HG03565 (cell line): ENCODE measurements around the gene HSD17B1.

Experiments used
- ATAC-seq: cut with Tn5 transposase; IDR thresholded peaks from one replicate; pipeline ENCODE4 v1.9.1; 2021; ENCODE audit warnings: mild to moderate bottlenecking, moderate library complexity; ENCODE audit not compliant: unreplicated experiment

HSD17B1 gene

DNA sequence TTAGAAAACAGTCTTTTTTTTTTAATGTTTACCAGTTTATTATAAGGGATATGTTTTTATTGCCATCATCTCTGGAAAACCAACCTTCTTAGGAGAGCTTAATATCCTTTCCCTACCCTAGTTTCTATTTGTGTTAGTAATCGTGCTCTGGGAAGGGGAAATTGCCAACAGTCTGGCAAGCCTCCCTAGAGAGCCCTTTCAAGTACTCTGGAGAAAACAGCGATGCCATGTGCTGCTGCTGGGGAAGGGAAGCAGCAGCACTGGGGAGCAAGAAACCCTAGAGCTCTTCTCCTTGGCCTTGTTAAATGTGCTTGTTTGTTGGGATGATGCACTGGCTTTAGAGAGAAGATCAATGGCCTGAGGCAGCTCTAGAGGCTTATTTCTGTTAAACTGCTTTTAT is 46.2 kb downstream of the HSD17B1 start:
- ATAC-seq: no peak

DNA sequence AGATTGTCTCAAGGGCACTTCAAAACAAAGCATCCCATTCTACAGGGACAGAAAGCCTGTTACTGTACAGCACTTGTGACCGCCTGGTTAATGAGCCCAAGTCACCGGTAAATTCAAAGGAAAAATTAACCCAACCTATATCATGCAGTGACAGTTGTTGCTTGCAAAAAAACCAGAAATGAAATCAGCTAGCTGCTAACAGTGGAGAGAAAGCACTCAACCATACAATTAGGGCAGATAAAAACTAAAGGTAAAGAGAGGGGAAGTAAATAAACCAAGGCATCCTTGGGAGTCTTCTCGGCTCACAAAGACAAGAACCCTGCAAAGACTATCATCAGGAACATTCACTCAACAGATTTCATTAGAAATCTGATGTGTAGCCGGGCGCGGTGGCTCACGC is 50.6 kb downstream of the HSD17B1 start:
- no peak for ATAC-seq
